B cell (primary cell): ENCODE data around the gene PLXNB2. TPM values are rescaled to one million over a fixed set of nuclear protein-coding genes. Genes with fewer than 3 reads are reported as not detected.

Experiments
- ATAC-seq: fragments of 200-7000 bp; cut with Tn5 transposase; one replicate; pipeline ENCODE4 v1.10.0; 2021; ENCODE audit warnings: low read depth, mild to moderate bottlenecking, moderate number of reproducible peaks, moderate library complexity
- CTCF ChIA-PET: fragments of 350-600 bp; sonication (Branson Sonifier 250); formaldehyde crosslinking; loops from one replicate; lab custom pipeline; 2021; ENCODE audit warnings: antibody characterized with exemption, inconsistent platforms; lab: Charles Lee
- POLR2A ChIA-PET: fragments of 350-600 bp; sonication (Branson Sonifier 250); formaldehyde crosslinking; loops from one replicate; lab custom pipeline; 2021; ENCODE audit warnings: antibody characterized with exemption; lab: Charles Lee
- DNase-seq: peaks from one replicate; pipeline ENCODE4 v3.0.0; 2013
- H2AFZ ChIP-seq: 2 replicates; pipeline ENCODE4 v1.6.1; 2012; ENCODE audit warnings: mild to moderate bottlenecking, low read depth, low read length; ENCODE audit not compliant: insufficient read depth, poor library complexity, severe bottlenecking
- H3K27ac ChIP-seq, 2 donors: 1 replicate in 1 of 2; 2 replicates in 1 of 2; pipeline ENCODE4 v1.5.1; 2012 to 2013; ENCODE audit warnings: low read length in 2 of 2, mild to moderate bottlenecking in 2 of 2, moderate library complexity in 1 of 2
- H3K27me3 ChIP-seq, 4 experiments: fragments of 200-600 bp in 1 of 4; sonication (generic) in 1 of 4; replicated peaks in 1 of 4; 1 replicate in 2 of 4; 2 replicates in 2 of 4; pipeline versions ENCODE4 v1.6.1 to v1.7.0; 2013 to 2016; ENCODE audit warnings: low read length in 3 of 4, mild to moderate bottlenecking in 2 of 4, mixed read lengths in 1 of 4, moderate library complexity in 1 of 4; ENCODE audit not compliant: insufficient read depth in 4 of 4, control insufficient read depth in 3 of 4; ENCODE audit errors: control extremely low read depth in 1 of 4
- H3K36me3 ChIP-seq, 2 experiments: replicated peaks in 1 of 2; 1 replicate in 1 of 2; 2 replicates in 1 of 2; pipeline versions ENCODE4 v1.6.1 to v1.7.1; 2013; ENCODE audit warnings: low read length in 1 of 2; ENCODE audit not compliant: insufficient read depth in 2 of 2, control insufficient read depth in 1 of 2; ENCODE audit errors: control extremely low read depth in 1 of 2, extremely low read depth in 1 of 2
- H3K4me1 ChIP-seq, 2 donors: fragments of 200-600 bp in 1 of 2; sonication (generic) in 1 of 2; 1 replicate in 1 of 2; 2 replicates in 1 of 2; pipeline versions ENCODE4 v1.5.1 to v1.6.1; 2013 to 2017; ENCODE audit warnings: low read length in 2 of 2; ENCODE audit not compliant: control insufficient read depth in 2 of 2, insufficient read depth in 2 of 2
- H3K4me2 ChIP-seq: replicated peaks from 2 replicates; pipeline ENCODE3; 2012; ENCODE audit warnings: mild to moderate bottlenecking, low read depth, low read length; ENCODE audit not compliant: poor library complexity, severe bottlenecking
- H3K4me3 ChIP-seq, 5 experiments: fragments of 200-600 bp in 1 of 5; sonication (generic) in 1 of 5; 1 replicate in 3 of 5; 2 replicates in 2 of 5; pipeline versions ENCODE4 v1.5.1 to v1.7.0; 2011 to 2016; ENCODE audit warnings: low read length in 4 of 5, mild to moderate bottlenecking in 4 of 5, low read depth in 2 of 5, control low read depth in 1 of 5, moderate library complexity in 1 of 5; ENCODE audit not compliant: insufficient read depth in 1 of 5; ENCODE audit errors: control extremely low read depth in 1 of 5, extremely low read depth in 1 of 5
- H3K79me2 ChIP-seq: fragments of 200-600 bp; sonication (generic); one replicate; pipeline ENCODE4 v1.6.0; 2016; ENCODE audit warnings: low read length; ENCODE audit not compliant: control insufficient read depth, insufficient read depth
- H3K9ac ChIP-seq: fragments of 200-600 bp; sonication (generic); 2 replicates; pipeline ENCODE4 v1.6.1; 2017; ENCODE audit warnings: mild to moderate bottlenecking, low read length, moderate library complexity
- H3K9me3 ChIP-seq, 3 donors: one replicate each; pipeline versions ENCODE4 v1.6.1 to v1.7.1; 2013; ENCODE audit warnings: low read length in 2 of 3; ENCODE audit not compliant: control insufficient read depth in 2 of 3, insufficient read depth in 1 of 3; ENCODE audit errors: control extremely low read depth in 1 of 3
- H4K20me1 ChIP-seq: 2 replicates; pipeline ENCODE4 v1.6.0; 2012; ENCODE audit warnings: mild to moderate bottlenecking, low read length; ENCODE audit not compliant: insufficient read depth, control insufficient read depth, poor library complexity, severe bottlenecking
- H3K27ac Mint-ChIP-seq: one replicate; pipeline ENCODE4 v1.8.0; 2021; ENCODE audit warnings: mixed read lengths
- H3K27me3 Mint-ChIP-seq: one replicate; pipeline ENCODE4 v1.8.0; 2021; ENCODE audit warnings: mixed read lengths
- H3K4me1 Mint-ChIP-seq: one replicate; pipeline ENCODE4 v1.8.0; 2021; ENCODE audit warnings: mixed read lengths
- H3K4me3 Mint-ChIP-seq: one replicate; pipeline ENCODE4 v1.8.0; 2021; ENCODE audit warnings: mixed read lengths
- H3K9me3 Mint-ChIP-seq: one replicate; pipeline ENCODE4 v1.8.0; 2022; ENCODE audit warnings: mixed read lengths; ENCODE audit not compliant: insufficient read depth
- EZH2 ChIP-seq: IDR thresholded peaks from 2 replicates; pipeline ENCODE4 v1.6.1; 2012; ENCODE audit warnings: borderline replicate concordance, low read depth, mild to moderate bottlenecking, moderate library complexity, low read length; ENCODE audit not compliant: insufficient read depth, poor library complexity, severe bottlenecking
- whole genome bisulfite sequencing: methylation state at CpG from one replicate; pipeline ENCODE4 v1.1.5; 2013; ENCODE audit warnings: missing lambda C conversion rate; ENCODE audit not compliant: insufficient coverage; 5-methylcytosine and 5-hydroxymethylcytosine counted together
- intact Hi-C: fragments of 100-400 bp; cut with micrococcal nuclease; formaldehyde crosslinking; loops from one replicate; pipeline ENCODE4 v1.10.0; 2022
- polyA plus RNA-seq: library from polyadenylated mRNA; depleted of rRNA; stranded (reverse); fragments of >200 nt; gene quantifications from 2 replicates; pipeline ENCODE4 v1.2.3, GENCODE V29; 2012
- total RNA-seq, 2 donors: library from RNA; stranded (reverse); fragments of 120-200 nt in 1 of 2; gene quantifications; 1 replicate in 1 of 2; 2 replicates in 1 of 2; pipeline versions ENCODE4 v1.2.3 to v1.2.4, GENCODE V29; 2013 to 2022
- TF ChIP-seq, protein P1 (sequence below): fragments of 200-600 bp; IDR thresholded peaks from one replicate; pipeline ENCODE4 v1.8.0; 2022; ENCODE audit warnings: antibody characterized with exemption, mild to moderate bottlenecking

PLXNB2 gene
- total and polyA plus RNA-seq, 2 donors (not counting 1 experiment from before 2014, with no cell fraction given): 5.2 to 31.4 TPM

DNA sequence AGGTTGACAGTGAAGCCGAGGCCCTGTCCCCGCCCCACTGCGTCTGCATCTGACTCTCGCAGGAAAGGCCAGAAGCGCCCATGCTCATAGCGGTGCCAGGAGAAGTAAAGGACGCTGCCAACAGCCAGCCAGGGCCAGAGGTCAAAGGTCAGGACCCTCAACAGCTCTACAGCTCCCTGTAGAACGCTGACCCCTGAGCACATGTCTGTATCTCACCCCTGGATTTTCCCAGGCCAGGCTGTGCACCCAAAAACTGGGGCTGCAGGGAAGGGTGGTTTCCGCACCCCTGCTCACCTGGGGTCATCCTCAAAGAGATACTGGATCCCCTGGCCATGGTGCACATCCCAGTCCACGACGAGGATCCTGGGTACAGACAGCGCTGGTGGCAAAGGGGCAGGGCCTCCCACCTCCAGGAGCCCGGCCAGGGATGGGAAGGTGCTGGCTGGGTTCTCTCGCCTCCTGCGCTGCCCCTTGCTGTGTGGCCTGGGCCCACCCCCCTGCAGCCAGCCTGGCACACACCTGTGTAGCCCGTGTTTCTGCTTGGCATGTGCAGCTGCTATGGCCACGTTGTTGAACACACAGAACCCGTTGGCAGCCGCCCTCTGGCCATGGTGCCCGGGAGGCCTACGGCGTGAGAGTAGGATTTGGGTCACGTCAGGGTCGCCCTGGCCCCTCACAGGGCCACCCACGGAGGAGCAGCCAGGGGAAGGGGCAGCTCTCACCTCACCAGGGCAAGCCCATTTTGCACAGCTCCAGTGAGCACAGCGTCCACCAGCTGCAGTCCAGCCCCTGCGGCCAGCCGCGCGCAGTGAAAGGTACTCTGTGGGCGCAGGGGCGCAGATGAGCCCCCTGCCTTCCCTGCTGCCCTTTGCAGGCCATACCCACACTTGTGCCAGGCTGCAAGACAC lies 57.9 kb downstream of the PLXNB2 start:
- Histone ChIP-seq H3K4me1 (peaks cover 20 to 50% of the 10 kb centered on the region in 2 donors), H4K20me1 (peaks cover 42% of the 10 kb centered on the region), H3K9ac (peak overlapping the region; percentile 79), H2AFZ (no peak overlapping the region), H3K4me3 (peak overlapping the region in 2 of 5 experiments; percentile 5 to 69), H3K27ac (no peak overlapping the region), H3K36me3 (peaks cover 0 to 29% of the 10 kb centered on the region in 2 experiments), H3K9me3 (no peaks in the 10 kb centered on the region), H3K27me3 (no peaks in the 10 kb centered on the region), H3K79me2 (peaks cover 32% of the 10 kb centered on the region), H3K4me2 (peak overlapping the region; percentile 95)
- Mint-ChIP-seq H3K4me1 (peaks cover 27% of the 10 kb centered on the region), H3K4me3 (peak overlapping the region; percentile 86), H3K9me3 (no peaks in the 10 kb centered on the region), H3K27me3 (no peaks in the 10 kb centered on the region), H3K27ac (no peak overlapping the region)
- intact Hi-C loops: loop anchor here (5.0 kb wide), 1 partner anchor 333 kb away; the partner anchor contains the start of gene CHKB
- ChIA-PET CTCF (interaction anchor here (1.0 to 3.8 kb wide), 6 partner anchors 9 to 276 kb away, joined by 3 to 52 read pairs (median 15); partner anchors contain the start of genes DENND6B and SCO2), POLR2A (interaction anchor here (1.2 to 3.1 kb wide), 2 partner anchors 44 to 371 kb away, joined by 4 to 12 read pairs; no protein-coding TSS in a partner anchor)
- TF ChIP-seq, protein P1, sequence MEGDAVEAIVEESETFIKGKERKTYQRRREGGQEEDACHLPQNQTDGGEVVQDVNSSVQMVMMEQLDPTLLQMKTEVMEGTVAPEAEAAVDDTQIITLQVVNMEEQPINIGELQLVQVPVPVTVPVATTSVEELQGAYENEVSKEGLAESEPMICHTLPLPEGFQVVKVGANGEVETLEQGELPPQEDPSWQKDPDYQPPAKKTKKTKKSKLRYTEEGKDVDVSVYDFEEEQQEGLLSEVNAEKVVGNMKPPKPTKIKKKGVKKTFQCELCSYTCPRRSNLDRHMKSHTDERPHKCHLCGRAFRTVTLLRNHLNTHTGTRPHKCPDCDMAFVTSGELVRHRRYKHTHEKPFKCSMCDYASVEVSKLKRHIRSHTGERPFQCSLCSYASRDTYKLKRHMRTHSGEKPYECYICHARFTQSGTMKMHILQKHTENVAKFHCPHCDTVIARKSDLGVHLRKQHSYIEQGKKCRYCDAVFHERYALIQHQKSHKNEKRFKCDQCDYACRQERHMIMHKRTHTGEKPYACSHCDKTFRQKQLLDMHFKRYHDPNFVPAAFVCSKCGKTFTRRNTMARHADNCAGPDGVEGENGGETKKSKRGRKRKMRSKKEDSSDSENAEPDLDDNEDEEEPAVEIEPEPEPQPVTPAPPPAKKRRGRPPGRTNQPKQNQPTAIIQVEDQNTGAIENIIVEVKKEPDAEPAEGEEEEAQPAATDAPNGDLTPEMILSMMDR: no peak
- TF ChIP-seq EZH2: no peak
- 97% methylated on average over 32 of the region's 32 CpGs for WGBS
- no peak for ATAC-seq
- no peak for DNase-seq
